ENCODE results near the gene FGFR4. TPM values are rescaled to one million over a fixed set of nuclear protein-coding genes. Genes with fewer than 3 reads are reported as not detected.

FGFR4 gene
- total and polyA plus RNA-seq, 2 of the 8 experiments (the other 6 are each of a cell fraction or from before 2014, with no cell fraction given), result 61.4 to 88.4 TPM

- TF ChIP-seq, protein P1, sequence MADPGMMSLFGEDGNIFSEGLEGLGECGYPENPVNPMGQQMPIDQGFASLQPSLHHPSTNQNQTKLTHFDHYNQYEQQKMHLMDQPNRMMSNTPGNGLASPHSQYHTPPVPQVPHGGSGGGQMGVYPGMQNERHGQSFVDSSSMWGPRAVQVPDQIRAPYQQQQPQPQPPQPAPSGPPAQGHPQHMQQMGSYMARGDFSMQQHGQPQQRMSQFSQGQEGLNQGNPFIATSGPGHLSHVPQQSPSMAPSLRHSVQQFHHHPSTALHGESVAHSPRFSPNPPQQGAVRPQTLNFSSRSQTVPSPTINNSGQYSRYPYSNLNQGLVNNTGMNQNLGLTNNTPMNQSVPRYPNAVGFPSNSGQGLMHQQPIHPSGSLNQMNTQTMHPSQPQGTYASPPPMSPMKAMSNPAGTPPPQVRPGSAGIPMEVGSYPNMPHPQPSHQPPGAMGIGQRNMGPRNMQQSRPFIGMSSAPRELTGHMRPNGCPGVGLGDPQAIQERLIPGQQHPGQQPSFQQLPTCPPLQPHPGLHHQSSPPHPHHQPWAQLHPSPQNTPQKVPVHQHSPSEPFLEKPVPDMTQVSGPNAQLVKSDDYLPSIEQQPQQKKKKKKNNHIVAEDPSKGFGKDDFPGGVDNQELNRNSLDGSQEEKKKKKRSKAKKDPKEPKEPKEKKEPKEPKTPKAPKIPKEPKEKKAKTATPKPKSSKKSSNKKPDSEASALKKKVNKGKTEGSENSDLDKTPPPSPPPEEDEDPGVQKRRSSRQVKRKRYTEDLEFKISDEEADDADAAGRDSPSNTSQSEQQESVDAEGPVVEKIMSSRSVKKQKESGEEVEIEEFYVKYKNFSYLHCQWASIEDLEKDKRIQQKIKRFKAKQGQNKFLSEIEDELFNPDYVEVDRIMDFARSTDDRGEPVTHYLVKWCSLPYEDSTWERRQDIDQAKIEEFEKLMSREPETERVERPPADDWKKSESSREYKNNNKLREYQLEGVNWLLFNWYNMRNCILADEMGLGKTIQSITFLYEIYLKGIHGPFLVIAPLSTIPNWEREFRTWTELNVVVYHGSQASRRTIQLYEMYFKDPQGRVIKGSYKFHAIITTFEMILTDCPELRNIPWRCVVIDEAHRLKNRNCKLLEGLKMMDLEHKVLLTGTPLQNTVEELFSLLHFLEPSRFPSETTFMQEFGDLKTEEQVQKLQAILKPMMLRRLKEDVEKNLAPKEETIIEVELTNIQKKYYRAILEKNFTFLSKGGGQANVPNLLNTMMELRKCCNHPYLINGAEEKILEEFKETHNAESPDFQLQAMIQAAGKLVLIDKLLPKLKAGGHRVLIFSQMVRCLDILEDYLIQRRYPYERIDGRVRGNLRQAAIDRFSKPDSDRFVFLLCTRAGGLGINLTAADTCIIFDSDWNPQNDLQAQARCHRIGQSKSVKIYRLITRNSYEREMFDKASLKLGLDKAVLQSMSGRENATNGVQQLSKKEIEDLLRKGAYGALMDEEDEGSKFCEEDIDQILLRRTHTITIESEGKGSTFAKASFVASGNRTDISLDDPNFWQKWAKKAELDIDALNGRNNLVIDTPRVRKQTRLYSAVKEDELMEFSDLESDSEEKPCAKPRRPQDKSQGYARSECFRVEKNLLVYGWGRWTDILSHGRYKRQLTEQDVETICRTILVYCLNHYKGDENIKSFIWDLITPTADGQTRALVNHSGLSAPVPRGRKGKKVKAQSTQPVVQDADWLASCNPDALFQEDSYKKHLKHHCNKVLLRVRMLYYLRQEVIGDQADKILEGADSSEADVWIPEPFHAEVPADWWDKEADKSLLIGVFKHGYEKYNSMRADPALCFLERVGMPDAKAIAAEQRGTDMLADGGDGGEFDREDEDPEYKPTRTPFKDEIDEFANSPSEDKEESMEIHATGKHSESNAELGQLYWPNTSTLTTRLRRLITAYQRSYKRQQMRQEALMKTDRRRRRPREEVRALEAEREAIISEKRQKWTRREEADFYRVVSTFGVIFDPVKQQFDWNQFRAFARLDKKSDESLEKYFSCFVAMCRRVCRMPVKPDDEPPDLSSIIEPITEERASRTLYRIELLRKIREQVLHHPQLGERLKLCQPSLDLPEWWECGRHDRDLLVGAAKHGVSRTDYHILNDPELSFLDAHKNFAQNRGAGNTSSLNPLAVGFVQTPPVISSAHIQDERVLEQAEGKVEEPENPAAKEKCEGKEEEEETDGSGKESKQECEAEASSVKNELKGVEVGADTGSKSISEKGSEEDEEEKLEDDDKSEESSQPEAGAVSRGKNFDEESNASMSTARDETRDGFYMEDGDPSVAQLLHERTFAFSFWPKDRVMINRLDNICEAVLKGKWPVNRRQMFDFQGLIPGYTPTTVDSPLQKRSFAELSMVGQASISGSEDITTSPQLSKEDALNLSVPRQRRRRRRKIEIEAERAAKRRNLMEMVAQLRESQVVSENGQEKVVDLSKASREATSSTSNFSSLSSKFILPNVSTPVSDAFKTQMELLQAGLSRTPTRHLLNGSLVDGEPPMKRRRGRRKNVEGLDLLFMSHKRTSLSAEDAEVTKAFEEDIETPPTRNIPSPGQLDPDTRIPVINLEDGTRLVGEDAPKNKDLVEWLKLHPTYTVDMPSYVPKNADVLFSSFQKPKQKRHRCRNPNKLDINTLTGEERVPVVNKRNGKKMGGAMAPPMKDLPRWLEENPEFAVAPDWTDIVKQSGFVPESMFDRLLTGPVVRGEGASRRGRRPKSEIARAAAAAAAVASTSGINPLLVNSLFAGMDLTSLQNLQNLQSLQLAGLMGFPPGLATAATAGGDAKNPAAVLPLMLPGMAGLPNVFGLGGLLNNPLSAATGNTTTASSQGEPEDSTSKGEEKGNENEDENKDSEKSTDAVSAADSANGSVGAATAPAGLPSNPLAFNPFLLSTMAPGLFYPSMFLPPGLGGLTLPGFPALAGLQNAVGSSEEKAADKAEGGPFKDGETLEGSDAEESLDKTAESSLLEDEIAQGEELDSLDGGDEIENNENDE (IDR thresholded peaks at IDR 0.05; ENCODE audit: insufficient replicate concordance, low read length), result no peak
- TF ChIP-seq RBBP5 (IDR thresholded peaks at IDR 0.05; ENCODE audit: borderline replicate concordance, low read depth, low read length) (peak; percentile 2; the same call in 1 of the 2 replicates), ZNF274 (IDR thresholded peaks at IDR 0.05; ENCODE audit: borderline replicate concordance, extremely low read depth, low read length) (no peak), CBX5 (IDR thresholded peaks at IDR 0.05; ENCODE audit: low read depth, low read length) (no peak), ASH2L (IDR thresholded peaks at IDR 0.05; ENCODE audit: low read length) (no peak), JUN (IDR thresholded peaks at IDR 0.05; ENCODE audit: low read depth, low read length) (no peak), EGR1 (IDR thresholded peaks at IDR 0.05; ENCODE audit: borderline replicate concordance, low read depth, low read length) (no peak; the same call in 1 of the 2 replicates), TAF7 (optimal IDR thresholded peaks at IDR 0.05; ENCODE audit: borderline replicate concordance, low read depth, low read length) (no peak), MAX (IDR thresholded peaks at IDR 0.05) (peak; percentile 11; the same call in 1 of the 2 replicates), POLR2A (IDR thresholded peaks at IDR 0.05; ENCODE audit: control extremely low read depth in 1 of 2, low read depth in 2 of 2, low read length in 2 of 2) (peak; percentile 79 to 87)
These were observed 46.6 kb downstream of the FGFR4 start, which contains the start of gene NSD1 (continued) for GRCh38 chr5:177133096-177133852.
